Upper lobe of right lung (tissue), 1 donor: ENCODE results near the gene WDR44. TPM values are rescaled to one million over a fixed set of nuclear protein-coding genes. Genes with fewer than 3 reads are reported as not detected.

Experiments used
- ATAC-seq: fragments of 200-7000 bp; cut with Tn5 transposase; one replicate; pipeline ENCODE4 v1.9.1; 2020; ENCODE audit warnings: mild to moderate bottlenecking, moderate library complexity
- DNase-seq: peaks from one replicate; pipeline ENCODE4 v3.0.0-alpha.2; 2020
- H3K27ac ChIP-seq: fragments of 200-600 bp; one replicate; pipeline ENCODE4 v1.8.0; 2022
- H3K27me3 ChIP-seq: fragments of 200-600 bp; one replicate; pipeline ENCODE4 v1.8.0; 2022; ENCODE audit warnings: mild to moderate bottlenecking
- H3K36me3 ChIP-seq: fragments of 200-600 bp; one replicate; pipeline ENCODE4 v1.8.0; 2022
- H3K4me1 ChIP-seq: fragments of 200-600 bp; one replicate; pipeline ENCODE4 v1.8.0; 2022
- H3K4me3 ChIP-seq: fragments of 200-600 bp; one replicate; pipeline ENCODE4 v1.8.0; 2022; ENCODE audit warnings: mild to moderate bottlenecking
- H3K9me3 ChIP-seq: fragments of 200-600 bp; one replicate; pipeline ENCODE4 v1.8.0; 2022
- CTCF ChIP-seq: fragments of 200-600 bp; IDR thresholded peaks from one replicate; pipeline ENCODE4 v1.8.0; 2022; ENCODE audit warnings: antibody characterized with exemption
- intact Hi-C: fragments of 100-400 bp; cut with DNase I; formaldehyde crosslinking; loops from one replicate; pipeline ENCODE4 v1.11.0; 2022
- total RNA-seq: library from RNA; stranded (reverse); fragmentation: NEBNext Ultra II Directional; extraction: Animal tissue kit (Norgen Biotek cat#: 25700); gene quantifications from one replicate; pipeline ENCODE4 v1.2.1, GENCODE V29; 2021
- donor health status: DM: no; HTN: yes; CAD: no; lungs with severe emphysema.

WDR44 gene
- total RNA-seq, 1 donor from 2014 or later: 14.2 TPM

- no peaks in the 10 kb centered on the region for H3K4me1 ChIP-seq
- no peak for TF ChIP-seq CTCF
- ATAC-seq (no peak), DNase-seq (no peak)
- H3K27me3 ChIP-seq: no peaks in the 10 kb centered on the region
- no peak overlapping the region for H3K27ac ChIP-seq
- H3K9me3 ChIP-seq: no peaks in the 10 kb centered on the region
- intact Hi-C loops: no loop called here
- no peak overlapping the region for H3K4me3 ChIP-seq
- H3K36me3 ChIP-seq: no peaks in the 10 kb centered on the region
Measured at GRCh38 chrX:118337687-118338086, 8.2 kb upstream of the WDR44 start.

GRCh38 chrX:118338930-118339329 lies 7.0 kb upstream of the WDR44 start:
- DNase-seq (no peak), ATAC-seq (no peak)
- H3K4me3 ChIP-seq: no peak overlapping the region
- no peaks in the 10 kb centered on the region for H3K4me1 ChIP-seq
- no peaks in the 10 kb centered on the region for H3K9me3 ChIP-seq
- H3K27me3 ChIP-seq: no peaks in the 10 kb centered on the region
- no peaks in the 10 kb centered on the region for H3K36me3 ChIP-seq
- intact Hi-C loops: no loop called here
- no peak for TF ChIP-seq CTCF
- H3K27ac ChIP-seq: no peak overlapping the region

- intact Hi-C loops: no loop called here
- Histone ChIP-seq H3K4me1 (peaks cover 7% of the 10 kb centered on the region), H3K36me3 (no peaks in the 10 kb centered on the region), H3K9me3 (no peaks in the 10 kb centered on the region), H3K4me3 (peak overlapping the region; percentile 68), H3K27me3 (no peaks in the 10 kb centered on the region), H3K27ac (peak overlapping the region; percentile 90)
- DNase-seq (no peak), ATAC-seq (no peak)
- no peak for TF ChIP-seq CTCF
Measured at GRCh38 chrX:118345045-118345463, 852 bp upstream of the WDR44 start.

GRCh38 chrX:118346258-118347094 lies 570 bp downstream of the WDR44 start:
- no peak for TF ChIP-seq CTCF
- intact Hi-C loops: no loop called here
- Histone ChIP-seq H3K9me3 (no peaks in the 10 kb centered on the region), H3K27me3 (no peaks in the 10 kb centered on the region), H3K4me1 (peaks cover 14% of the 10 kb centered on the region), H3K27ac (peak overlapping the region; percentile 90), H3K4me3 (peak overlapping the region; percentile 68), H3K36me3 (no peaks in the 10 kb centered on the region)
- ATAC-seq: peak; percentile 42
- DNase-seq: peak; percentile 73

- no peak for ATAC-seq
- intact Hi-C loops: no loop called here
- H3K27ac ChIP-seq: peak overlapping the region; percentile 90
Measured at GRCh38 chrX:118347131-118347530, 1.2 kb downstream of the WDR44 start.

More at GRCh38 chrX:118347131-118347530, 1.2 kb downstream of the WDR44 start:
- Histone ChIP-seq H3K36me3 (no peaks in the 10 kb centered on the region), H3K9me3 (no peaks in the 10 kb centered on the region), H3K27me3 (no peaks in the 10 kb centered on the region), H3K4me3 (peak overlapping the region; percentile 68), H3K4me1 (peaks cover 14% of the 10 kb centered on the region)
- DNase-seq: no peak
- TF ChIP-seq CTCF: no peak
